ENCODE measurements around the gene GARIN5A.

Gene GARIN5A

DNA sequence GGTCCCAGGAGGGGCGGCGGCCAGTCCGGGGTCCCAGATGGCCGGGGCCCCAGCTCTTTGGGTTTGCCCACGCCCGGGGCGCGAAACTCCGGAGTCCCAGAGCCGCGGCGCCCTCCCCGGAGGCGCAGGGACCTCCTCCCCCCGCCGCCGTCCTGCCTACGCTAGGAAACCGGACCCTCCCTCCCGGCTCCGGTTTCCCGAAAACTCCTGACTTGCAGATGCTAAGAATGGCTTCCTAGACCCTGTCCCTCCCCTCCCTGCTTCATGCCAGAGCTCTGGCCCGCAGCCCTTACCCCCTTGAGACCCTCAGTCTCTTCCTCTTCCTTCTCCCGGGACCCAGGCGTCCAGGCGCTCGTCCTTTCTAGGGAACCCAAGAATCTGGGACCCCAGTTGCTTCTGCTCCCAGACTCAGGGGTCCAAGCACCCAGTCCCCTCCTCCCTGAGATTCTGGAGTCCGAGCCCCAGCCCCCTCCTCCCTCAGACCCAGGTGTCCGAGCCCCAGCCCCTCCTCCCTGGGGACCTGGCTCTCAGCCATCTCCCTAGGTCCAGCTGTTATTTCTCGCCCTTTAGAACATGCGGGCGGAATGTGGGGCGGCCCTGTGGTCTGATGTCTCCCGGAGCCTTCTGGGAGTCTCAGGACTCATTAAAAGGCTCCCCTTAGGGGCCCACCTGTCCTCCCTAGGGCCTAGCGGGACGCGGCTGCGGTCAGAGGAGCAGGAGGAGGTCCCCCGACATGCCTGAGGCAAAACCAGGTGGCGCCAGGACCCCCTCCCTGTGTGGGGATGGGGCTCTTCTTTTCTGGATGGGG, 44.2 kb downstream of the GARIN5A start, which contains the start of gene MYBPC2:
MYBPC2 (plus strand) TSS at position 672 of the 808 bp plus-strand sequence; CDS start at position 734, 62 bp downstream.
- DNase-seq = no peak

DNA sequence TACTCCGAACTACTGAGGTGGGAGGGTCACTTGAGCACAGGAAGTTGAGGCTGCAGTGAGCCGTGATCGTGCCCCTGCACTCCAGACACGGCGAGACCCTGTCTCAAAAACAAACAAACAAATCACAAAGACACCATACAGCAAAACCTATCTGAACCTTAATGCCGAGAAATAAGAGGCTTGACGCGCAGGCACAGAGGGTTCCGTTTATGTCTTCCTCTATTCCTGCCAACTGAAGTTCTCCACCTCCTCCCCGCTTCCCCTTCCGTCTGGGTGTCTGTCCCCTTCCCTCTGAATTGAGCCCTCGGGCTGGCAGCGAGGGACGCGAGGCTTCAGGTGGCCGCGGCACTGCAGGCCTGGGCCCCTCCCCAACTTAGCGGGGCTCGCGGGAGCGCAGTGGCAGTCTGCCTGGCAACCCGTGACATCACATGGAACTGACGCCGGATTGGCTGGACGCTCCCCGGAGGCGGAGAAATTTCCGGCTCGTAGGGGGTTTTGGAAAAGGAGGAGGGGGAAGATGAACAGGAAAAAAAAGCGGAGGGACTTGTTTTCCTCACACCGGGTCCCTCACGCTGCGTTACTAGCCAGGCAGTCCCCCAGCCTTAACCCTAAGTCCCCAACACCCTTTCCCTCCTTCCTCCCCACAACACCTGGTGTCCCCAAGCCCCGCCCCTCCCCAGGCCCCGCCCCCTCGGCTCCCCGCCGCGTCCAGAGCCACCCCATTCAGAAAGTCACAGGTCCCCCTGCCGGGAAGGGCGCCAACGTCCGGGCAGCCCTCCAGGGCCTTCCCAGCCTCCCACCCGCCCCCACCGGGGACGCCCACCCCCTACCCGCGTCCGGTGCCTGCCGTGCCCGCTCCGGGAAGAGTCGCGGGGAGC, 45.1 kb downstream of the GARIN5A start:
- peak; percentile 84 for DNase-seq

- DNase-seq = no peak
These were observed 45.7 kb downstream of the GARIN5A start for GRCh38 chr19:50430888-50431342.

DNA sequence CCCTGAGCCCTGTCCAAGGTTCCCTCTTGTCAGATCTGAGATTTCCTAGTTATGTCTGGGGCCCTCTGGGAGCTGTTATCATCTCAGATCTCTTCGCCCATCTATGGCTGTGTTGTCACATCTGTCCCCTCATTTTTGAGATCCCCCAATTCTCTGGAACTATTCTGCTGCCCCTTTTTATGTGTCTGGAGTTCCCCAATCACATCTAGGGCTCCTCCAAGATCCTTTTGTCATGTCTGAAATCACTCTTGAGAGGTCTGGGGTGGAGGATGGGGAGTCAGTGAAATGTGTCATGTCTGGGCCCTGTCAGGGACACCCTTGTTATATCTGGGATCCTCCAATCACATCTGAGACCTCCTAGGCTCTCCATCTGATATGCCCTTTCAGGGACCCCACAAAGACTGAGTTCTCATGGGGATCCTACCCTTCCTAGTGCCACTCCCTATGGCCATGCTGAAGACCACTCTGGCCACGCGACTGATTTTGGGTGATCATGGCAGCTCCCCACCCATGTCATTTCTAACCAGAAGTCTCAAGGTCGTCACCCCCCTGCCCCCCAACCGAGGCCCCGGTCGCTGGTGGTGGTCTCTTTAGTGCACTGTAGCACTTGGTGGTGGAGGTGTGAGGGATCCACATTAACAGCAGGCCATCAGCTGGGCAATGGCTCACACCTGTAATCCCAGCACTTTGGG, 47.7 kb downstream of the GARIN5A start:
- no peak for DNase-seq

GRCh38 chr19:50427997-50428425, 48.6 kb downstream of the GARIN5A start:
- DNase-seq = peak; percentile 37

DNA sequence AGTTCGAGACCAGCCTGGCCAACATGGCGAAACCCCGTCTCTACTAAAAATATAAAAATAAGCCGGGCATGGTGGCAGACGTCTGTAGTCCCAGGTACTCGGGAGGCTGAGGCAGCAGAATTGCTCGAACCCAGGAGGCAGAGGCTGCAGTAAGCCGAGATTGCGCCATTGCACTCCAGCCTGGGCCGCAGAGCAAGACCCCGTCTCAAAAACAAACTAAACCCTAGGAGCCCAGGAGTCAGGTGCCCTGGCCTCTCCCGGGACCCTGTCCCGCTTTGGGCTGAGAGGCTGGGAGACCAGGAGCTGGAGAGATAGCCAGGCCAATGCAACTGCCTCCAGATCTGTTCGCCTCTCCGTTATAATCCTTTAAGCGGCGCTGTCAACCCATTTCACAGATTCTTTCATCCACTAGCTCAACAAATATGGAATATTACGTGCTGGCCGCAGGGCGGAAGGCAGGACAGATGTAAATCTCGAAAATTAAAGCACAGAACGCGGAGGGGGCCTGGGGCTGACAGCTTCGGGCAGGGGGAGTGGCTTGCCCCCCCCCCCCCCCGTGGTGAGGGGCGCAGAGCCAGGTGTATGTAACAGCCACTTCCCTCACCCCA, 49.2 kb downstream of the GARIN5A start:
- no peak for DNase-seq

DNA sequence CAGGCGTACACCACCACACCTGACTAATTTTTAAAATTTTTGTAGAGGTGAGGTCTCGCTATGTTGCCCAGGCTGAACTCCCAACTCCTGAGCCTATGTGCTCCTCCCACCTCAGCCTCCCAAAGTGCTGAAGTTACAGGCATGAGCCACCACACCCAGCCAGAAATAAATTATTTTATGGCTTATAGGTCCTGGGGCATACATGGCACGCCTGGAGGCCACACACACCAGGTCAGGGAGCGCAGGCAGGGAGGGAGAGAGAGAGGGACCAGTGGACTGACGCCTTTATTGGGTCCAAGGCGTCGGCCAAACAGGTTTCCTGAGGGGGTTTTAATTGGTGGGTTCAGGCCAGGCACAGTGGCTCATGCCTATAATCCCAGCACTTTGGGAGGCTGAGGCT, 51.1 kb downstream of the GARIN5A start:
- DNase-seq = no peak

- no peak for DNase-seq
These were observed 53.2 kb downstream of the GARIN5A start for GRCh38 chr19:50423279-50424113.

DNA sequence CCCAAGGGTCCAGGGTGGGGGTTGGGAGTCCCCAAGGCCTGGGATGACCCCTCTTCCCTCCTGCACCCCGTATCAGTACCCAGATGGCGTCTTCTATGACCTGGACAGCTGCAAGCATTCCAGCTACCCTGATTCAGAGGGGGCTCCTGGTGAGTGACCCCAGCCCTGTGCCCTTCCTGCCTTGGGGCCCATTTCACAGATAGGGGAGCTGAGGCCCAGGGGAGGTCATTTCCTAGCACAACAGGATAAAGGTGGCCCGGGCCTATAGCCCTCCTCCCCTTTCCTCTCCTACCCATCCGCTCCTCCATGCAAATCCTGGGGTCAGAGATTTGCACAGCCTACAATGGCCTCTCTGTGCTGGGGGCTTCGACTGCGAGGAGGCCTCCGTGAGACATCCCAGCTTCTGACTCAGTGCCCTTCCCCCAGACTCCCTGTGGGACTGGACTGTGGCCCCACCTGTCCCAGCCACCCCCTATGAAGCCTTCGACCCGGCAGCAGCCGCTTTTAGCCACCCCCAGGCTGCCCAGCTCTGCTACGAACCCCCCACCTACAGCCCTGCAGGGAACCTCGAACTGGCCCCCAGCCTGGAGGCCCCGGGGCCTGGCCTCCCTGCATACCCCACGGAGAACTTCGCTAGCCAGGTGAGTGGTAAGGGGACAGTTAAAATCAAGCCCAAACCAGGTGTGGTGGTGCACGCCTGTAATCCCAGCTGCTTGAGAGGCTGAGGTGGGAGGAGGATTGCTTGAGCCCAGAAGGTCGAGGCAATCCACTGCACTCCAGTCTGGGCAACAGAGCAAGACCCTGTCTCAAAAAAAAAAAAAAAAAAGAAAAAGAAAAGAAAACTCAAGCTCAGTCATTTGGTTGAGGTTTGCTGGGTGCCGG, 54.0 kb downstream of the GARIN5A start:
- DNase-seq = no peak

- DNase-seq = no peak
These were observed 55.8 kb downstream of the GARIN5A start for GRCh38 chr19:50420808-50421207.

DNA sequence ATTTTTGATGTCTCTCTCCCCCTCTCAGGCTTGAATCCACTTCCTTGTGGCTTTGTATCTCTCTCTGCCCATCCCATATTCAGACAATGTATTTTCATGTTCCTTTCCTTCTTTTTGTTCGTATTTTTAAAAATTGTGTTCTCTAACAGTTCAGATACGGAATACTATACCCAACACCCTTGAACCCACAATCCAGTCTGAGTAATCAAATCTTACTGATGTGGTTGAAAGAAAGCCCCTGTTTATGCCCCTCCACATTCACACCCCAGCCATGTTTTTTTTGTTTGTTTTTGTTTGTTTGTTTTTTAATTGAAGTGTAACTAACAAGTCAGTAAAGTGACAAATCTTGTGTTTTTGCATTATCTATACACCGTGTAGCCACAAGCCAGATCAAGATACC, 56.5 kb downstream of the GARIN5A start:
- no peak for DNase-seq

DNA sequence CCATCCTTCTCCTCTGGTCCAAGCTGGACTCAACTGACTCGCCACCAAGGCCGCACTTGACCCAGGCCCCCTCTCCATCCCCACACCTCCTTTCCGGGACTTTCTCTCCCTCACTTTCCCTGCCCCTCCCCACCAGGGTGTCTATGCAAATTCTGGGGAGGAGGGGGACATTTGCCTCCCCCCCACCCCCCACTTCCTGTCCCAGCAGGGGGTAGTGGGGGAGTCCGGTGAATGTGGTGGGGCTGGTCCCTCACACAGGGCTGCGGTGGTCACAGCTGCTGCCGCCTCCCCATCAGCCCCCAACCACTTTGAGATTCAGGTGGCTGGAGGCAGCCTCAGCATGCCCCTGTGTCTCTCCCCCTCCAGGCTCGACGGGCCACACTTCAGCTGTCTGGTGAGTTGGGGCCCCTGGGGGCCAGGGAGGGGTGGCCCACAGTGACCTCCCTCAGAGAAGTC, 57.0 kb downstream of the GARIN5A start:
- DNase-seq = no peak

DNA sequence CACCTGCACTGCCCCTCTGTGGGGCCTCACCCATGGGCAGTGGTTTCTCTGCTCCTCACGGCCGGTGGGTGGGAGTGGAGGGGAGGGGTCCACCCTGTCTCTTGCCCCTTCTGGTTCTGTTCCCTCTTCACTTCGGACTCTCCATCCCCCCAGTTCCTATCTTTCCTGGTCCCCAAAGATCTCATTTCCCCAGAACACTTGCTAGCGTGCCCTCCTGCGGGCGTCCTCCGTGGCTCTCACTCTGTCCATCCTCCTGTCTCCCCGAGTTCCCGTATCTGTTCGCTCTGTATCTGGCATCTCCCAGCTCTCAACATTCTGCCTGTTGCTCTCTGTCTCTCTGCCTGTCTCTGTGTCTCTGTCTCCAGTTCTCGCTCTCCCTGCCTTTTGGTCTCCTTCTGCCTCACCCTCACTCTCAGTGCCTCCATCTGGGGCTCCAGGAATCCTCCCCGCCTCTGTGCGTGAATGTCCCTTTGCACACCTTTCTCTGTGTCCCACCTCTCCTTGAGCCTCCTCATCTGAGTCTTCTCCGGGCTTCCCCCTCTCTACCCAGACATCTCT, 57.5 kb downstream of the GARIN5A start:
- no peak for DNase-seq

DNA sequence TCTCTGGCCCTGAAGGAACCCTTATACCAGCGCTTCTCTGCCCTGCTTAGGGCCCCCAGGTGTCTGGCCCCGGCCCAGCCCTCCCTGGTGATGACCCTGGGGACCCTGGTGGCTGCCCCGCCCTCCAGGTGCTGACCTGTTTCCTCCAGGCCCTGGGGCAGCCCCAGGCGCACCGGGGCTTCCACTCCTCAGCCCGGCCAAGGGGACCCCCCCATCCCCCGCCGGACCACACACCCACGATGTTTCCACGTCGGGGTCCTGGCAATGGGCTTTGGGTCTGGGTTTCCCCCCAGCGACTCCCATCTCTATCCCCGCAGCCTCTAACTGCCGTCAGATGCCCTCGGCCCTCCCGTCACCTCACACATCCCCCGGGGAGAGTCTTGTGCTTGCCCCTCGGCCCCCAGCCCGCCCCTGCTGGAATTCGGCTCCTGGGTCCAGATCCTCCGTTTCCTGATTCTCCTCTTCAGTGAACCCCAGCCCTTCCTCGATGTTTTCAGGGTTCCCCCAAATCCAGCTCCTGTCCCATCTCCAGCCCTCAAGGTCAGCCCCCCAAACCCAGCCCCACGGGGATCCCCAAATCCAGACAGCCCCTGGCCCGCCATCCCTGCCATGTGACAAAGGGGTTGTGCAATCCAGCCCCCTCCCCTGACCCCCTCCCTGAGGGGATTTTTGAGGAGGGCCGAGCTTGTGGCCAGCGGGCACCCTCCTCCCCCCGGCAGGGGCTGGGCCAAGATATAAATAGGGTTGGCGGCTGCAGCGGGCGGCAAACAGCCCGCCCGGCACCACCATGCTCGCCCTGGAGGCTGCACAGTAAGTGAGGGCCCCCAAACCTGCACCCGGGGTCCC, 58.2 kb downstream of the GARIN5A start, which contains the start of gene SPIB:
SPIB (plus strand) TSS at position 763 of the 846 bp plus-strand sequence; CDS start at position 788, 25 bp downstream.
- no peak for DNase-seq

DNA sequence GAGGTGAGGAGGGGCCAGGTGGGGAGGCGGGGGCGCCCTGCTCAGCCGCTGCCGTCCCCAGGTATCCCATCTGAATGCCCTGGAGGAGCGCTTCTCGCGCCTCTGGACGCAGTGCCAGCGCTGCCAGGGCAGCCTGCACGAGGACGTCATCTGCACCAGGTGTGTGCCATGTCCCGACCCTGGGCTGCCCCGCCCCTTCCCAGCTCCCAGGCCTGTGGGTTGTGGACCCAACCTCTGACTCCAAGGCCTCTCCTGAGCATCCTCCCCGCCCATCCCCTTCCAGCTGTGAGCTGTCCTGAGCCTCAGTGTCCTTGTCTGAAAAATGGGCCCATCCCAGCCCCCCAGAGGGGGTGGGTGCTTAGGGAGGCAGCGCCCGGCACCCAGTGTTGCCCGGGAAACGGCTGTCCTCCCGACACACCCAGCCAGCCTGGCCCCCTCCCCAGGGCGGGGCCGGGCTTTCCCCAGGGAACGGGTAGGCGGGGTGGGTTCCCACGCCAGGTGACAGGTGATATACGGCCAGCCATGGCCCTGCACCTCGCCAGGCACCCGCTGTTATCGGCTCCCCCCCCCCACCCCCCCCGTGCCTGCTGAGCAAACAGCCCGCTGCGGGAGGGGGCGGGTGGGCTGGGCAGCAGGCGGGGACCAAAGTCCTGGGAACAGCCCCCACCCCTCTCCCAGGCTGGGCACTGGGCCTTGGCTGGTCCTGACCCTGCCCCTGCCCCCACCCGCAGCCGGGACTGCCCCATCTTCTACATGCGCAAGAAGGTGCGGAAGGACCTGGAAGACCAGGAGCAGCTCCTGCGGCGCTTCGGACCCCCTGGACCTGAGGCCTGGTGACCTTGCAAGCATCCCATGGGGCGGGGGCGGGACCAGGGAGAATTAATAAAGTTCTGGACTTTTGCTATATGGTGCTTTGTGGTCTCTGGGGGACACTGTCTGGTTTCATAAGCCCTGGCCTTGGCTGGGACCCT, 59.3 kb downstream of the GARIN5A start:
- DNase-seq = no peak
